CD14-positive monocyte (primary cell): ENCODE results near the gene DNAJA1. TPM values are rescaled to one million over a fixed set of nuclear protein-coding genes. Genes with fewer than 3 reads are reported as not detected.

ENCODE experiments used
- DNase-seq, 3 donors: peaks; one replicate each; pipeline ENCODE4 v3.0.0-alpha.2; 2011 to 2022
- H2AFZ ChIP-seq: 2 replicates; pipeline ENCODE4 v1.6.0; 2012; ENCODE audit warnings: mild to moderate bottlenecking, low read depth, low read length, inconsistent platforms; ENCODE audit not compliant: insufficient read depth, poor library complexity, severe bottlenecking
- H3K27ac ChIP-seq, 2 donors: 1 replicate in 1 of 2; 2 replicates in 1 of 2; pipeline ENCODE4 v1.5.1; 2012 to 2013; ENCODE audit warnings: low read length in 2 of 2, control low read depth in 1 of 2, inconsistent platforms in 1 of 2, low read depth in 1 of 2, mild to moderate bottlenecking in 1 of 2
- H3K27me3 ChIP-seq, 2 donors: one replicate each; pipeline versions ENCODE4 v1.6.0 to v1.6.1; 2011 to 2013; ENCODE audit warnings: low read length in 2 of 2; ENCODE audit not compliant: control insufficient read depth in 2 of 2, insufficient read depth in 2 of 2
- H3K36me3 ChIP-seq, 2 donors: replicated peaks in 1 of 2; 1 replicate in 1 of 2; 2 replicates in 1 of 2; pipeline versions ENCODE4 v1.5.1 to v1.6.1; 2012 to 2013; ENCODE audit warnings: low read length in 2 of 2, control low read depth in 1 of 2, inconsistent platforms in 1 of 2, mild to moderate bottlenecking in 1 of 2; ENCODE audit not compliant: insufficient read depth in 2 of 2, control insufficient read depth in 1 of 2
- H3K4me1 ChIP-seq, 2 donors: 1 replicate in 1 of 2; 2 replicates in 1 of 2; pipeline versions ENCODE4 v1.5.1 to v1.6.1; 2012 to 2013; ENCODE audit warnings: low read length in 2 of 2, control low read depth in 1 of 2, inconsistent platforms in 1 of 2, mild to moderate bottlenecking in 1 of 2, moderate library complexity in 1 of 2; ENCODE audit not compliant: insufficient read depth in 2 of 2, control insufficient read depth in 1 of 2
- H3K4me2 ChIP-seq: replicated peaks from 2 replicates; pipeline ENCODE3; 2012; ENCODE audit warnings: low read length, moderate library complexity, mild to moderate bottlenecking; ENCODE audit not compliant: poor library complexity, severe bottlenecking; ENCODE audit errors: extremely low read depth
- H3K4me3 ChIP-seq, 3 experiments: fragments of 200-600 bp in 1 of 3; sonication (generic) in 1 of 3; replicated peaks in 1 of 3; 1 replicate in 2 of 3; 2 replicates in 1 of 3; pipeline ENCODE4 v1.5.1; 2011 to 2013; ENCODE audit warnings: low read length in 3 of 3, mild to moderate bottlenecking in 3 of 3, control low read depth in 2 of 3, low read depth in 2 of 3, inconsistent platforms in 1 of 3, moderate library complexity in 1 of 3
- H3K79me2 ChIP-seq: 2 replicates; pipeline ENCODE4 v1.6.0; 2012; ENCODE audit warnings: mild to moderate bottlenecking, control low read depth, inconsistent platforms, low read length, moderate library complexity; ENCODE audit not compliant: insufficient read depth
- H3K9ac ChIP-seq: 2 replicates; pipeline ENCODE4 v1.6.0; 2017; ENCODE audit warnings: low read length, mild to moderate bottlenecking; ENCODE audit not compliant: insufficient read depth, poor library complexity, severe bottlenecking
- H3K9me3 ChIP-seq, 2 donors: replicated peaks in 1 of 2; 1 replicate in 1 of 2; 2 replicates in 1 of 2; pipeline versions ENCODE4 v1.5.1 to v1.6.1; 2012 to 2013; ENCODE audit warnings: low read length in 2 of 2, control low read depth in 1 of 2; ENCODE audit not compliant: control insufficient read depth in 1 of 2, insufficient read depth in 1 of 2
- H4K20me1 ChIP-seq: 2 replicates; pipeline ENCODE4 v1.6.0; 2012; ENCODE audit warnings: mild to moderate bottlenecking, low read length, control low read depth, moderate library complexity; ENCODE audit not compliant: insufficient read depth
- H3K27ac Mint-ChIP-seq, 7 donors: one replicate each; pipeline ENCODE4 v1.8.0; 2020; ENCODE audit warnings: mild to moderate bottlenecking in 7 of 7, mixed read lengths in 7 of 7, moderate library complexity in 6 of 7, inconsistent platforms in 2 of 7
- H3K27me3 Mint-ChIP-seq, 3 donors: one replicate each; pipeline ENCODE4 v1.8.0; 2021 to 2022; ENCODE audit warnings: low read depth in 3 of 3, mild to moderate bottlenecking in 3 of 3, mixed read lengths in 3 of 3, moderate library complexity in 3 of 3, inconsistent platforms in 1 of 3
- H3K36me3 Mint-ChIP-seq, 2 donors: one replicate each; pipeline ENCODE4 v1.8.0; 2020; ENCODE audit warnings: mixed read lengths in 2 of 2, inconsistent platforms in 1 of 2, mild to moderate bottlenecking in 1 of 2
- H3K4me1 Mint-ChIP-seq: one replicate; pipeline ENCODE4 v1.8.0; 2020; ENCODE audit warnings: mild to moderate bottlenecking, mixed read lengths
- H3K4me3 Mint-ChIP-seq, 2 donors: one replicate each; pipeline ENCODE4 v1.8.0; 2020; ENCODE audit warnings: mild to moderate bottlenecking in 2 of 2, mixed read lengths in 2 of 2, moderate library complexity in 1 of 2
- H3K9me3 Mint-ChIP-seq, 7 donors: one replicate each; pipeline ENCODE4 v1.8.0; 2020 to 2022; ENCODE audit warnings: mixed read lengths in 7 of 7, mild to moderate bottlenecking in 6 of 7, moderate library complexity in 6 of 7, inconsistent platforms in 2 of 7
- CTCF ChIP-seq: fragments of 200-600 bp; IDR thresholded peaks from one replicate; pipeline ENCODE4 v1.8.0; 2022; ENCODE audit warnings: antibody characterized with exemption, mild to moderate bottlenecking
- WGBS: methylation state at CpG from one replicate; pipeline ENCODE4 v1.1.5; 2013; ENCODE audit warnings: missing lambda C conversion rate; ENCODE audit not compliant: insufficient coverage; 5-methylcytosine and 5-hydroxymethylcytosine counted together
- intact Hi-C, 2 donors: fragments of 100-400 bp; cut with micrococcal nuclease; formaldehyde crosslinking; loops; one replicate each; pipeline versions ENCODE4 v1.15.0 to v1.15.1; 2023
- polyA plus RNA-seq, 3 donors: library from polyadenylated mRNA; depleted of rRNA in 1 of 3; unstranded in 2 of 3; stranded (reverse) in 1 of 3; fragments of 300-500 nt in 2 of 3; fragments of >200 nt in 1 of 3; fragmentation: Illumina TruSeq in 2 of 3; gene quantifications; 1 replicate in 2 of 3; 2 replicates in 1 of 3; pipeline ENCODE4 v1.2.3, GENCODE V29; 2012 to 2021

The DNAJA1 gene
- polyA plus RNA-seq, 3 donors, result 73.3 to 112 (median 93.6) TPM

GRCh38 chr9:33017283-33018041 lies 7.6 kb upstream of the DNAJA1 start:
- Histone ChIP-seq H3K27ac (no peak overlapping the region), H3K36me3 (peaks cover 3 to 30% of the 10 kb centered on the region in 2 donors), H3K4me3 (no peak overlapping the region), H2AFZ (no peak overlapping the region), H3K79me2 (peaks cover 35% of the 10 kb centered on the region), H3K4me1 (peaks cover 2 to 9% of the 10 kb centered on the region in 2 donors), H4K20me1 (no peaks in the 10 kb centered on the region), H3K27me3 (no peaks in the 10 kb centered on the region), H3K4me2 (no peak overlapping the region), H3K9me3 (no peaks in the 10 kb centered on the region), H3K9ac (no peak overlapping the region)
- H3K36me3 Mint-ChIP-seq, result peaks cover 12 to 25% of the 10 kb centered on the region in 2 donors
- WGBS, result no CpG with 5 or more reads among the region's 6 CpGs
- no peaks in the 10 kb centered on the region for H3K9me3 Mint-ChIP-seq
- H3K27me3 Mint-ChIP-seq, result no peaks in the 10 kb centered on the region
- TF ChIP-seq CTCF, result no peak
- intact Hi-C loops, result no loop called here
- no peak overlapping the region for H3K27ac Mint-ChIP-seq
- H3K4me3 Mint-ChIP-seq, result no peak overlapping the region
- DNase-seq, result no peak
- H3K4me1 Mint-ChIP-seq, result peaks cover 6% of the 10 kb centered on the region

GRCh38 chr9:33019797-33020196 lies 5.3 kb upstream of the DNAJA1 start:
- H3K27me3 Mint-ChIP-seq, result no peaks in the 10 kb centered on the region
- peak overlapping the region in 2 of 7 donors; percentile 0 to 24 for H3K27ac Mint-ChIP-seq
- no peaks in the 10 kb centered on the region for H3K9me3 Mint-ChIP-seq
- H3K4me3 ChIP-seq, result no peak overlapping the region
- WGBS, result over 99% methylated on average over 18 of the region's 25 CpGs
- no peak overlapping the region for H2AFZ ChIP-seq
- H3K79me2 ChIP-seq, result peaks cover 57% of the 10 kb centered on the region
- no peak for TF ChIP-seq CTCF
- peaks cover 12 to 25% of the 10 kb centered on the region in 2 donors for H3K36me3 Mint-ChIP-seq
- peaks cover 11 to 12% of the 10 kb centered on the region in 2 donors for H3K4me1 ChIP-seq
- H3K9ac ChIP-seq, result no peak overlapping the region
- intact Hi-C loops, result loop anchor here in 1 of 2 donors (10.0 kb wide), 3 partner anchors 55 to 455 kb away; partner anchors contain the start of genes BAG1, CHMP5, NOL6 and SMU1
- no peak overlapping the region for H3K4me3 Mint-ChIP-seq
- H3K36me3 ChIP-seq, result peaks cover 3 to 30% of the 10 kb centered on the region in 2 donors
- H3K4me1 Mint-ChIP-seq, result peaks cover 18% of the 10 kb centered on the region
- H3K27ac ChIP-seq, result no peak overlapping the region
- H3K9me3 ChIP-seq, result no peaks in the 10 kb centered on the region
- no peak overlapping the region for H3K4me2 ChIP-seq
- H4K20me1 ChIP-seq, result no peaks in the 10 kb centered on the region
- no peaks in the 10 kb centered on the region for H3K27me3 ChIP-seq
- no peak for DNase-seq
